ACHN (cell line): ENCODE results near the gene JAK2.
"Not testable (repeated sequence)": the region's sequence is repeated elsewhere in the genome, so short reads cannot be mapped to it uniquely, and the experiment has no call there.

Source experiments
- DNase-seq: peaks from one replicate; pipeline ENCODE4 v3.0.0-alpha.2; 2015
- in situ Hi-C: cut with HindIII; loops from 2 replicates; pipeline ENCODE4 v1.10.0; 2017; ENCODE audit warnings: low sequenced_read_pairs, low pct_ligation_motif_present, low pct_unique_long_range_greater_than_20kb

Gene JAK2

DNA sequence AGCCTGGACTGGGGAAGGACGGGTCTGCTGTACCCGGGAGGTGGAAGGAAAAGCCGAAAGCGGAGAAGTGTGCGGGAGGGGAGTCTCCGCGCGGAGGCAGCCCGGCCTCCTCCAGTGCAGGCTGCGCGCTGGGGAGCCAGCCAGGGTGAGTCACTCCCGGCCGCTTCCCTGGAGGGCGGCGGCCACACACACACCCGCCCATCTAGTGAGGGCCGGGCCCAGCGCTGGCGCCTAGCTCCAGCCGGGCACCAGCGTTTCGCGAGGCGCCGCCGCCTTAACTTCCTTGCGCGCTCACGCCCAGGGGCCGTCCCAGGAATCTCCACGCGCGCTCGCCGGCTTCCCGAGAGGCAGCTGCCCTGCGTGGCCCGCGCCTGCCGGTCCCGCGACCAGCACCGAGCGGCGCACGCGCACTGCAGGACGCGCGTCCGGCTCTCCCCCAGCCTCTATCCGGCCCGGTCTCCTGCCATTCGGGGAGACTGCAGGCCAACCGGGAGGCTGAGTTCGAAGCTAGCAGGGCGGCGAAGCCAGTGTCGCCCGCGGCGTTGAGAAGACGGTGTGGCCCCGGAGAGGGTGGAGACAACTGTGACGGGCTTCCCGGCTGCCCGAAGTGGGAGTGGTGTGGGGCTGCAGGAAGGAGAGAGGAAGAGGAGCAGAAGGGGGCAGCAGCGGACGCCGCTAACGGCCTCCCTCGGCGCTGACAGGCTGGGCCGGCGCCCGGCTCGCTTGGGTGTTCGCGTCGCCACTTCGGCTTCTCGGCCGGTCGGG, at the start of gene JAK2:
TSS of gene JAK2 (plus strand) at position 652 of the 765 bp plus-strand sequence. CDS start 36,716 bp downstream, outside the sequence.
- in situ Hi-C loops = no loop called here
- peak; percentile 90 for DNase-seq

DNA sequence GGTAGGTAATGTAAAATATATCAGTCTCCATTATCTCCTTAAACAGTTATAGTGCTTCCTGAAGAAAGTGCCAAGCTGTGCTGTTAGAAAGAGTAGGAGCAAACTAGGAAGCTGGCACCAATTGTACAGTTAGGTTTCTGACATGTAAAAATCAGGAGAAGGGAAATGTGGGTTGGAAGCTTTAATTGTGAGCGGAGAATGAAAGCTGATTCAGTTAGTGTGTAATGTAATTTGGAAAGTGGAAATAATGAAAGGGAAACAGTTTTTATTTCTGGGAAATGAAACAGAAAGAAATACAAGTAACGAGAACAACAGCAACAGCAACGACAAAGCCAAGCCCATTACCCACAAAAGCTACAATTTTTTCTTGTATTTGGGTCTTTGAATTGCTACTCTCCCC, 48.8 kb upstream of the JAK2 start:
- in situ Hi-C loops = no loop called here
- no peak for DNase-seq

DNA sequence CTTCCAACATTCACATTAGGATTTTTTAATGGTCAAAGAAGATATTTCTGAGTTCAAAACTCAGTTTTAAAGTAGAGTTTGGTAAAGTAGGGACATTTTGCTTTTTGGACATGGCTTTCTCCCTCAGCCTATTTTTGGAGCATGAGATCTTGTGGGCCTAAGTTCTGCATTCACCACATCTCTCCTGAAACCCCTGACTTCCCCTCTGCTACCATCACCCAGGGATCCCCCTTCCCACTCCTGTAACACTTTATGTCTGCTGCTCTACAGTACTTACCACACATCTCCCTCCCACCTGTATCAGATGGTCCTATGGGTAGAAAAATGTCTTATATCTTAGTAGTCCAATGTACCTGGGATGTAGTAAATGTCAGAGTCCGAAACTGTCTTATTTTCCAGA, 48.2 kb upstream of the JAK2 start:
- in situ Hi-C loops = no loop called here
- no peak for DNase-seq

DNA sequence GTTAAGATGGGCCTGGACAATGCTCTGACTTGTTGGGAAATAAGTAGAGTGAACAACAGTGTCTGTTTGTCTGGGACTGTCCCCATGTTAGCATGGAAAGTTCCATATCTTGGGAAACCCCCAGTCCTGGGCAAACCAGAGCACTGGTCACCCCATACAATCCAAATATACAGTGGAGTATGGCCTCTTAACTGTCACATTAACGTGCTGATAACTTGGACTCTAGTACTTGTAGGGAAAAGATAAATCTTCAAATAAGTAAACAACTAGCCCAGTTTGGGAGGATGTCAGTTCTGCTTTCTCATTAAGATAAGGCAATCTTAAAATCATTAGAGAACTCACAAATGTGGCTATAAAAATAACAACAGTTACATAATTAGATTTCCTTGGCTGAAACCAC, 47.6 kb upstream of the JAK2 start:
- no peak for DNase-seq
- in situ Hi-C loops = no loop called here

DNA sequence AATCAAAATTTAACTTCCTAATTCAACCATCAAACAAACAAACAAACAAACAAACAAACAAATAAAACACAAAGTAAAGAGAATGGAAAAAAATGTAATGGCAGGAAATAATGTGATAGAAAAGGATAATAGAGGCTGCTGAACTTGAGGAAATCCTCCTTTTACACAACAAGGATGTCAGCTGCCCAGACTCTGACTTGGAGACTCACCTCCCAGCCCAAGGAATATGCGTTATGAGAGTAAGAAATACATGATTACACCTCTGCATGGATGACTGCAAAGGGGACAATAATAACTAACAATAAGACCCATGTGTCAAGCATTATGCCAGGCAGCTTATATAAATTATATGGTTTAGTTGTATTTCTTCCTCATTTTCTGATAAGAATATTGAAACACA, 46.6 kb upstream of the JAK2 start:
- in situ Hi-C loops = no loop called here
- no peak for DNase-seq

DNA sequence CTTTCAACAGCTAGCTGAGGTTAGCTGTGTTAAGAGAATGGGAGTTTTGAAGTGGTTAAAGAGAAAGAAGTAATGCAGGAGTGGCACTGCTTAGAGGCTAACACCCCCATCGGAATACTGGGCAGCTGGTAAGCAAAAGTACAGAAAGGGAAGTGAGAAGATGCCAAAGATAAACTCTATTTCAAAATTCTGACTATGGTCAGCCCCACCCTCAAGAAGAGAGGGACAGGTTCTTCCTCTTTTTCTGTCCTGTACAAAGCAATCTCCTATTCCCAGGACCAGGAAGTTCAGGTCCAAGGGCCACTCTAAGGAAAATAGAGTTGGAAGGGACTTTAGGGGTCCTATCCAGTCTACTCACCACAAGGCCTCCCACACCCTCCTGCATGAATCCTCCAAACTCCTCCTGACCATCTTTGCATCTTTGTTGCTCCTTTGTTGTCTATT, 45.9 kb upstream of the JAK2 start:
- in situ Hi-C loops = no loop called here
- DNase-seq = no peak

DNA sequence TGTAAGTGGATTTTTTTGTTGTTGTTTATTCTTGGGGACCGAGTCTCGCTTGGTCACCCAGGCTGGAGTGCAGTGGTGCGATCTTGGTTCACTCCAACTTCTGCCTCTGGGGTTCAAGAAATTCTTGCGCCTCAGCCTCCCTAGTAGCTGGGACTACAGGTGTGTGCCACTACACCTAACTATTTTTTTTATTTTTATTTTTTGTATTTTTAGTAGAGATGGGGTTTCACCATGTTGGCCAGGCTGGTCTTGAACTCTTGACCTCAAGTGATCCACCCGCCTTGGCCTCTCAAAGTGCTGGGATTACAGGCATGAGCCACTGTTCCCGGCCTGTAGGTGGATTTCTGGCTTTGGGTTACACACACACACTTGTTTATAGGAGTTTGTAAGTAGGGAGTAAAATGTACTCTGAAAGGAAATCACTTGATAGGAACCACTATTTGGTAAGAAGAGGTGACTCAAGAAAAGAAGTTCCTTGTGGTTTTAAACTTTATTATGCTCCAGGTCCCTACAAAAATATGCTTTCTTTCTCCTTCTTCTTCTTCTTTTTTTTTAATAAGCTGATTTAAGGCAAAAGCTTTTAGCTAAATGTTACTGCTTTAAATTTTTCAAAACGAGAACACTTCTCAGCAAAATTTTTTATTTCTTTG, 42.9 kb upstream of the JAK2 start:
- DNase-seq, in situ Hi-C loops: not testable (repeated sequence)

DNA sequence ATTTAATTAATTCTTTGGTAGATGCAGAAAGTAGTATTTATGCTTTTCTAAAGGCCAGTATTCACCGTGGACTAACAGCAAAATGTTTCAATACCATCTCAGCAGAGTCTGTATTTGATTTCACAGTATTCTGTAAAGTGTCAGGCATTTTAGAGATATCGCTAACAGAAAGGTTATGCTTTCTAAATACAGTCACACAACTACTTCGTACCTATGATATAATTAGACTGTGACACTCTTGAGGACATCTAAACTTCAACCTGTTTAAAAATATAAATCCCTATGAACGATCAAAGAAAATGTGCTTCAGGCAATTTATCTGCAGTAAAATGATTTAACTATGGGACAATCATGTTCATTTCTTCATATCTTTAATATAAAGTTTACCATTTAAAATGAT, 41.7 kb upstream of the JAK2 start:
- in situ Hi-C loops = no loop called here
- DNase-seq = no peak

DNA sequence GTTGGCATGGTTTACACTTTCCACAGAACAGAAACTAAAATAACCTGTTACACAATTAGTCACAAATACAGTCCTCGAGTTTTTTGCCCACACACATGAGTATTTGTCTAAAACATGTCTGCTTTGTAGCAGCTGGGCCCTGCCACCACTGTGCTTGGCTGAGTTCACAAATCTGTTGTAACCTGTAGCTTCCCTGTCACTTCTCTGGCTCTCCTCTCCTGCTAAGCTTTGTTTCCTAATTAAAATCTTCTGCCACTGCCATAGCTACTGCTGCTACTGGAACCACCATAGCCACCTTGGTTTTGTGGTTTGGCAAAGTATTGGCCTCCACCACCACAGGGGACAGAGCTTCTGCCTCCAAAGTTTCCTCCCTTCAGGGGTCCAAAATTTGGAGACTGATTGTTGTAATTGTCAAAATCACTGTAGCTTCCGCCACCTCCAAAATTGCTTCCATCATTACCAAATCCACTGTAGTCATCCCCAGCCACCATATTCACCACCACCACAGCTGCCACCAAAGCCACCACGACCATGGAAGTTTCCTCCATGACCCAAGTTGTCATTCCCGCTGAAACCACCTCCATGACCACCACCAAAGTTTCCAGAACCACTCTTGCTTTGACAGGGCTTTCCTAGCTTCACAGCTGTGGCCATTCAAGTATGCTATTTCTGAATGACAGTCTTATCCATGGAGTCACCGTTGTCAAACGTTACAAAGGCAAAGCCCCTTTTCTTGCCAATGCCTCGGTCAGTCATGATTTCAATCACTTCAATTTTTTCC, 40.5 kb upstream of the JAK2 start:
- DNase-seq, in situ Hi-C loops: not testable (repeated sequence)

DNA sequence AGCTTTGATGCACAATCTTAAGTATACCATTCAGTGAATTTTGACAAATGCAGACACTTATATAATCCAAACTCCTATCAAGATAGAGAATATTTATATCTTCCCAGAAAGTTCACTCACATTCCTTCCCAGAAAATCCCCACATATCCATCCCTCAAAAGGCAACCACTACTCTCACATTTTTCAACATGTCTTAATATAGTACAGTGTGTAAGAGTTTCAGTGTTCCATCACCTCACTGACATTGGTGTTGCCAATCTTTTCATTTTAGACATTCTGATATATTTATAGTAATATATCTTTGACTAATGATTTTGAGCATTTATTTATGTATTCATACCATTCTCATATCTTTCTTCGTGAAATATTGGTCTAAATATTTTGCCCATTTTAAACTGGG, 38.1 kb upstream of the JAK2 start:
- in situ Hi-C loops = no loop called here
- DNase-seq = no peak

DNA sequence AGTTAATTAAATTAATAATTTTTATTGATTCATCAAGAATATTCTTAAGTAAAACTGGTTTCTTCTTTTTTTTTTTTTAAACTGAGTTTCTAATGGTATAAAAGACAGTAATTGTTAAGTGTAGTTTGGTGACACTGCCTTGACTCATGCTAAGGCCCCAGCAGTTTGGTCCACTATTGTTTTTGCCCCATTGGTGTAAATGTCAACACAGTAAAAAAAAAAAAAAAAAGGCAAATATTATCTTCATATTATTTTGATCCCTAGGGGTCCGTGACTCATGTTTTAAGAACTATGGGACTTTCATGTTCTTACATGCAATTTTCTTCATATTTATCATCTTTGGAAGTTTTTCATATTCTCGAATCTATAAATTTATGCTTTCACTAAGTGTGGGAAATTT, 29.2 kb upstream of the JAK2 start:
- no peak for DNase-seq
- in situ Hi-C loops = no loop called here

DNA sequence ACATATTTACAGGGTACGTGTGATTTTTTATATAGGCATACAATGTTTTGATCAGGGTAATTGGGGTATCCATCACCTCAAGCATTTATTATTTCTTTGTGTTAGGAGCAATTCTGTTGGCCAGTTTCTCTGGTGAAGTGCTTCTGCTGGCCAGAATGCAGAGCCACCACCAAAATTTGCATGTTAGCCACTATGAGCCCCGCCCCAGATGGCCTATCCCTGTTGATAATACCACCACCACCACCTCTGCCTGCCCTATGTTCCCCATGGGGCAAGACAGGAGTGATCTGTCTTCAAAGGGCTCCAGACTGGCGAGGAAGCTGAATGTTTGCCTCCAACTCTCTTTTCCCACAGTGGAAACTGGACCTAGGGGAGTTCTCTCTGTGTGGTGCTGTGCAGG, 26.0 kb upstream of the JAK2 start:
- no peak for DNase-seq

DNA sequence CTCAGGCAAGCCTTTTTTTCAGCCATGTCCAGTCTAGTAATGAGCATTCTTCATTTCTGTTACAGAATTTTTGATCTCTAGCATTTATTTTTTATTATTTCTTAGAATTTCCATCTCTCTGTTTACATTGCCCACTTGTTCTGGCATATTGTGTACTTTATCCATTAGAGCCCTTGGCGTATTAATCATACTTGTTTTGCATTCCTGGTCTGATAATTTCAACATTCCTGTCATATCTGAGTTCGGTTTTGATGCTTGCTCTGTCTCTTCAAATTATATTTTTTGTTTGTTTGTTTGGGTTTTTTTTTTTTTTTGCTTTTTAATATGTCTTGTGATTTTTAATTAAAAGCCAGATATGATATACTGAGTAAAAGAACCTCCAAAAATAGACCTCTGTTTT, 23.0 kb upstream of the JAK2 start:
- in situ Hi-C loops = no loop called here
- DNase-seq = no peak

More for the DNA sequence above, 26.0 kb upstream of the JAK2 start:
- in situ Hi-C loops = no loop called here

DNA sequence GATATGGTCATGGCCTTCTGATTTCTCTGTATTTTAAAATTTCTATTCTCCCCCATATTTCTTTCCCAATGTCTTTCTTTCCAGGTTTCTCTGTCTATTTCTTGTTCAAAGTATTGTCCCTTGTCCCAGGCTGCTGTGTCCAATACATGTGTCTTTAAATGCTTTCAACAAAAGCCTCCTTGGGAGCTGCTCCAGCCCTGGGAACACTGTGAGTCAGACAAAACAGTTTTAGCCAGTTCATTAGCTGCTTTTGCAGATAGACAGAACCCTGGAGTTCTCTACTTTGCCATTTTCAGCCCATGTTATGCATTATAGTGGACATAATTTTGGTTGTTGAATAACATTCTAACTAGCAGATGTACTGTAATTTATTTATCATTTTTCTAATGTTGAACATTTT, 20.5 kb upstream of the JAK2 start:
- in situ Hi-C loops = no loop called here
- DNase-seq = no peak

DNA sequence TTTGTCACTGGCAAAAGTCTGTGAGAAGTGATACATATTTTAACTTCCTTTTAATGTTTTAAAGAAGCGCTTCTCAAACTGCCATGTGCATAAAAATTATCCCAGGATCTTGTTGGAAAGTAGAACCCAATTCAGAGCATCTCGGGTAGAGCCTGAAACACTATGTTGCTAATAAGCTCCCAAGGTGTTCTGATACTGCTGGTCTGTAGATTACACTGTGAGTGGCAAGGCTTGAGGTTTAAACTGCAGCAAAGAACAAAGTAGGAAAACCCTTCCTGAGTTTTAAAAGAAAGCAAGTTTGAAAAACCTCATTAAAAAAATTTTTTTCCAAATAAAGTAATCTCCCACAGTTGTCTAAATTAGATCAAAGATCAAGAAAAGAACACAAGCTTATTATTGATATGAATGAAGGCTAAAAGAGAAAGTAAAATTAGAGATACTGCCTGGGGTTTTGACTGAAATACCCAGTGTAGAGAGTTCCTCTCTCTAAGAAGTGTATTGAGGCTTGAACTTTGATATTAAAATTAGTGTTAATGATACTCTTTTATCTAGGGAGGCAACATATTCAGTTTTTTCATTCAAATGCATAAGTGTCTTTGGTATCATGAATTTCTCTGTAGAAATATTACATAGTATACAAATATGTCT, 19.8 kb upstream of the JAK2 start:
- in situ Hi-C loops = no loop called here
- DNase-seq = no peak

DNA sequence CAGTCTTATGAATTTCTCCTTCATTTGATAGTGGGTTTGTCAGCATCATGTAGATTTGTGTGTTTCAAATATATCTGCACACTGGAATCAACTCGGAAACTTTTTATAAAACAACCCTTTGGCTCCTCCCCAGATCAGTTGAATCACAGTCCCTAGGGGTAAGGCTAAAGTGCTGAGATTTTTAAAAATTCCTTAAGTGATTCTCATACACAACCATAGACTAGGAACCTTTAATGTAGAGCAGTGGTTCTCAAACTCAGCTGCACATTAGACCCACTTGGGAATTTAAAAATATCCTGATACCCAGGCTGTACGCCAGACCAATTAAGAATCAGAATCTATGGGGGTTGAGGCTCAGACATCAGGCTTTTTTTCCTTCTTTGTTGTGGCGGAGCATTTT, 17.5 kb upstream of the JAK2 start:
- in situ Hi-C loops = no loop called here
- no peak for DNase-seq

DNA sequence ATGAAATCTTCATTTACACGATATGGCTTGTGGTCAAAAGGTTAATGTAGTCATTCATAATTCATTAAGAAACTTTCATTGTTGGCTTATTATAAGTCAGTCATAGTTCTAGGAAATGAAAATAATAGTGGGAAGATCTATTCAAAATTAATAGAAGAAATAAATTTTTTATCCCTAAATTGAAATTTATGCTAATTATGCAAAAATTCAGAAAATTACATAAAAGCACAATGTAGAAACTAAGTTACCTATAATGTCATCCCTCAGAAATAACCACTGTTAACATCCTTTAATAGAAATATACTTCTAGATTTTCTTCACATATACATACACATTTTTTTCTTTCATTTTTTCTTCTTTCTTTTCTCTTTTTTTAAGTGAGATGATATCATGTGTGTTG, 15.9 kb upstream of the JAK2 start:
- in situ Hi-C loops = no loop called here

DNA sequence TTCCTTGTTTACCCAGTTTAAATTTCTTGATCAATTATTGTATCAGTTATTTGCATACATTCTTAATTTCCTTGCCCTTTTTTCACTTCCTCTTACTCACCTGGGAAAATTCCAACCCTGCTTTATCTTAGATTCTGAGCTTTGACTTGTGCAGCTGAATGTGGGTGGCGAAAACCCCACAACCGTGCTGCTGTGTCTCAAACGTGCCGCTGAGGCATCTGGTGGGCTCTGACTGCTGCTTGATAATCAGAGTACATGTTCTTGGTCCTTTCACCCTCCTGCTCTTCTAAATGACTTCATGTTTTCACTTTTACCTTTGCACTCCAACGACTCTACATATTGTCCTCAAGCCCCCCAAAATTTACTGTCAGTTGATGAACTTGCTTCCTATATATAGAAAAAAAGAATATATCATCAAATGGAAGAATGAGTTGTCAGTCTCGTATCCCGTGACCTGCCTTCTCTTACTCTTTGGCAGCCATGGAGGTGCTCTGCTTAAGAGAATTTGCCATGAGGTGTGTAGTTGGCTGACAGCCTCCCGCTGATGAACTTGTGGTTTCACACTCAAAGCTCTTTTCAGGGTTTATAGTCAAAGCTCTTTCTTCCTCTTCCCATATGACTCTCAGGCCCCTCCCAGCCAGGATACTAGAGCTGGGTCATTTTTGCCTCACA, 14.0 kb upstream of the JAK2 start:
- no peak for DNase-seq
- in situ Hi-C loops = no loop called here

More for the DNA sequence above, 15.9 kb upstream of the JAK2 start:
- DNase-seq = no peak
